Trophoblast cell (in vitro differentiated cells and primary cell): ENCODE data around the gene GALNT8.
"Not testable (repeated sequence)": the region's sequence is repeated elsewhere in the genome, so short reads cannot be mapped to it uniquely, and the experiment has no call there.

ENCODE experiments used
- DNase-seq, 2 donors: peaks; one replicate each; pipeline ENCODE4 v3.0.0-alpha.2; 2016
- H2AFZ ChIP-seq: 2 replicates; pipeline ENCODE4 v1.6.1; 2013; ENCODE audit warnings: low read length, moderate library complexity, mild to moderate bottlenecking; ENCODE audit not compliant: insufficient read depth, poor library complexity
- H2AK5ac ChIP-seq: 2 replicates; pipeline ENCODE4 v1.6.1; 2013; ENCODE audit warnings: mild to moderate bottlenecking, low read length
- H2BK120ac ChIP-seq: 2 replicates; pipeline ENCODE4 v1.6.1; 2013; ENCODE audit warnings: low read length, mild to moderate bottlenecking, moderate library complexity; ENCODE audit not compliant: insufficient read depth, poor library complexity
- H2BK12ac ChIP-seq: 2 replicates; pipeline ENCODE4 v1.6.1; 2013; ENCODE audit warnings: mild to moderate bottlenecking, low read length, moderate library complexity
- H2BK5ac ChIP-seq: 2 replicates; pipeline ENCODE4 v1.6.1; 2013; ENCODE audit warnings: low read length, low read depth, moderate library complexity, mild to moderate bottlenecking; ENCODE audit not compliant: poor library complexity
- H3K14ac ChIP-seq: 2 replicates; pipeline ENCODE4 v1.6.1; 2013; ENCODE audit warnings: mild to moderate bottlenecking, low read length
- H3K18ac ChIP-seq: 2 replicates; pipeline ENCODE4 v1.6.1; 2013; ENCODE audit warnings: mild to moderate bottlenecking, low read length
- H3K23ac ChIP-seq: 2 replicates; pipeline ENCODE4 v1.6.1; 2013; ENCODE audit warnings: low read length
- H3K27ac ChIP-seq: 2 replicates; pipeline ENCODE4 v1.5.1; 2013; ENCODE audit warnings: low read depth, mild to moderate bottlenecking, inconsistent platforms, low read length, moderate library complexity
- H3K27me3 ChIP-seq: 2 replicates; pipeline ENCODE4 v1.6.1; 2013; ENCODE audit warnings: inconsistent platforms, mild to moderate bottlenecking, low read length, moderate library complexity; ENCODE audit not compliant: insufficient read depth
- H3K36me3 ChIP-seq, 2 experiments: 1 replicate in 1 of 2; 2 replicates in 1 of 2; pipeline ENCODE4 v1.6.1; 2013; ENCODE audit warnings: low read length in 2 of 2, mild to moderate bottlenecking in 2 of 2, moderate library complexity in 1 of 2; ENCODE audit not compliant: insufficient read depth in 2 of 2, control insufficient read depth in 1 of 2
- H3K4ac ChIP-seq: 2 replicates; pipeline ENCODE4 v1.6.1; 2013; ENCODE audit warnings: low read depth, mild to moderate bottlenecking, low read length, moderate library complexity
- H3K4me1 ChIP-seq, 2 experiments: 1 replicate in 1 of 2; 2 replicates in 1 of 2; pipeline ENCODE4 v1.6.1; 2013; ENCODE audit warnings: low read length in 2 of 2, mild to moderate bottlenecking in 2 of 2, moderate library complexity in 1 of 2; ENCODE audit not compliant: insufficient read depth in 2 of 2, control insufficient read depth in 1 of 2
- H3K4me2 ChIP-seq: 2 replicates; pipeline ENCODE4 v1.6.1; 2013; ENCODE audit warnings: inconsistent platforms, mild to moderate bottlenecking, low read length, moderate library complexity
- H3K4me3 ChIP-seq: 2 replicates; pipeline ENCODE4 v1.5.1; 2013; ENCODE audit warnings: mild to moderate bottlenecking, low read depth, low read length, inconsistent platforms
- H3K79me1 ChIP-seq: one replicate; pipeline ENCODE4 v1.6.1; 2013; ENCODE audit warnings: low read length
- H3K79me2 ChIP-seq: 2 replicates; pipeline ENCODE4 v1.6.1; 2013; ENCODE audit warnings: low read length, mild to moderate bottlenecking; ENCODE audit not compliant: control insufficient read depth, insufficient read depth, poor library complexity
- H3K9ac ChIP-seq: 2 replicates; pipeline ENCODE4 v1.6.1; 2013; ENCODE audit warnings: mild to moderate bottlenecking, low read length
- H3K9me3 ChIP-seq: 2 replicates; pipeline ENCODE4 v1.6.1; 2013; ENCODE audit warnings: low read depth, mild to moderate bottlenecking, control low read depth, inconsistent platforms, low read length; ENCODE audit not compliant: insufficient read depth
- H4K12ac ChIP-seq: 2 replicates; pipeline ENCODE4 v1.6.1; 2013; ENCODE audit warnings: low read depth, mild to moderate bottlenecking, low read length, moderate library complexity
- H4K8ac ChIP-seq: 2 replicates; pipeline ENCODE4 v1.6.1; 2013; ENCODE audit warnings: low read depth, mild to moderate bottlenecking, low read length, moderate library complexity
- H4K91ac ChIP-seq: one replicate; pipeline ENCODE4 v1.6.1; 2013; ENCODE audit warnings: low read depth, mild to moderate bottlenecking, low read length, moderate library complexity
- WGBS: extraction: QIAGEN DNeasy Blood & Tissue Kit; methylation state at CpG from one replicate; pipeline ENCODE4 v1.1.7; 2013; ENCODE audit warnings: missing lambda C conversion rate; ENCODE audit not compliant: insufficient read length, insufficient coverage; ENCODE audit errors: extremely low coverage; 5-methylcytosine and 5-hydroxymethylcytosine counted together

Gene GALNT8

GRCh38 chr12:4717806-4718205, 2.4 kb upstream of the GALNT8 start:
- no peak overlapping the region for H3K23ac ChIP-seq
- H4K8ac ChIP-seq, result no peak overlapping the region
- H3K4ac ChIP-seq, result no peak overlapping the region
- no peak overlapping the region for H3K4me3 ChIP-seq
- H3K4me2 ChIP-seq, result no peak overlapping the region
- no peaks in the 10 kb centered on the region for H3K79me2 ChIP-seq
- H2BK5ac ChIP-seq, result no peak overlapping the region
- no peak for DNase-seq
- peaks cover 0 to 3% of the 10 kb centered on the region in 2 experiments for H3K4me1 ChIP-seq
- H3K27me3 ChIP-seq, result no peaks in the 10 kb centered on the region
- no peak overlapping the region for H3K27ac ChIP-seq
- no peak overlapping the region for H2BK120ac ChIP-seq
- H3K18ac ChIP-seq, result no peak overlapping the region
- no peak overlapping the region for H2AFZ ChIP-seq
- no peaks in the 10 kb centered on the region for H3K9me3 ChIP-seq
- no peaks in the 10 kb centered on the region for H3K79me1 ChIP-seq
- WGBS, result no CpG with 5 or more reads among the region's 1 CpG
- H2BK12ac ChIP-seq, result no peak overlapping the region
- H2AK5ac ChIP-seq, result no peak overlapping the region
- H4K12ac ChIP-seq, result no peak overlapping the region
- no peaks in the 10 kb centered on the region for H3K36me3 ChIP-seq
- H4K91ac ChIP-seq, result no peak overlapping the region
- no peak overlapping the region for H3K14ac ChIP-seq
- no peak overlapping the region for H3K9ac ChIP-seq

- H3K23ac ChIP-seq, result no peak overlapping the region
- no peak overlapping the region for H2BK12ac ChIP-seq
- no peak overlapping the region for H3K4ac ChIP-seq
- no peak overlapping the region for H3K27ac ChIP-seq
- no peaks in the 10 kb centered on the region for H3K36me3 ChIP-seq
- no peak overlapping the region for H4K91ac ChIP-seq
- H3K79me1 ChIP-seq, result no peaks in the 10 kb centered on the region
- WGBS, result no CpG with 5 or more reads among the region's 4 CpGs
- H3K4me2 ChIP-seq, result no peak overlapping the region
- no peaks in the 10 kb centered on the region for H3K9me3 ChIP-seq
- no peak overlapping the region for H4K8ac ChIP-seq
- no peak overlapping the region for H4K12ac ChIP-seq
- H3K9ac ChIP-seq, result no peak overlapping the region
- no peaks in the 10 kb centered on the region for H3K79me2 ChIP-seq
- no peak for DNase-seq
- H3K18ac ChIP-seq, result no peak overlapping the region
- H2AK5ac ChIP-seq, result no peak overlapping the region
- H2AFZ ChIP-seq, result no peak overlapping the region
- H2BK5ac ChIP-seq, result no peak overlapping the region
- no peak overlapping the region for H2BK120ac ChIP-seq
- H3K4me3 ChIP-seq, result no peak overlapping the region
- H3K4me1 ChIP-seq, result peaks cover 0 to 3% of the 10 kb centered on the region in 2 experiments
- H3K14ac ChIP-seq, result no peak overlapping the region
- no peaks in the 10 kb centered on the region for H3K27me3 ChIP-seq
Observed at GRCh38 chr12:4720637-4720995, 416 bp downstream of the GALNT8 start.

DNA sequence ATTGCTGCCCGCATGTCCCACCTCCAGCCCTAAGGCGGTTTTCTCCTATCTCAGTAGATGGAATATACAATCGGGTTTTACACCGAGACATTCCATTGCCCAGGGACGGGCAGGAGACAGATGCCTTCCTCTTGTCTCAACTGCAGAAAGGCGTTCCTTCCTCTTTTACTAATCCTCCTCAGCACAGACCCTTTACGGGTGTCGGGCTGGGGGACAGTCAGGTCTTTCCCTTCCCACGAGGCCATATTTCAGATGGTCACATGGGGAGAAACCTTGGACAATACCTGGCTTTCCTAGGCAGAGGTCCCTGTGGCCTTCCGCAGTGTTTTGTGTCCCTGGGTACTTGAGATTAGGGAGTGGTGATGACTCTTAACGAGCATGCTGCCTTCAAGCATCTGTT, 1.4 kb downstream of the GALNT8 start:
- not testable (repeated sequence) for H4K8ac ChIP-seq

DNA sequence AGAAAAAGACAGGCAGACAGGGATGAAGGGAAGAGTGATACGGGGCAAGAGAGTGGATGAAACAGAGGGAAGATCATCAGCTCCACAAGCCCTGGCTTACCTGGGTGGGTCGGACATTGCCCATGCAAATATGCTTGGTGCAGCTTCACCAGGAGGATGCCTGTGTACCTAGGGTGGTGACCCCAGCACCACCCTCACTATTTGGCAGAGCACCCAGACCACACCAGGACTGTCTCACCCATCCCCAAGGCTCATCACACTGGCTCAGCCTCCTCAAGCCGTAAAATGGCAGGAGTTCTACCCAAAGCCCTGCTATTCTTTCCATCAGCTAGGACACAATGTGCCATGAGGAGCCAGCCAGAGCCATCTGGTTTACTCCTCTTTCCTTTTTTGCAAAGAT, 3.0 kb downstream of the GALNT8 start:
- no peaks in the 10 kb centered on the region for H3K9me3 ChIP-seq
- no peak overlapping the region for H3K27ac ChIP-seq
- no peak overlapping the region for H3K4me2 ChIP-seq
- H4K91ac ChIP-seq, result no peak overlapping the region
- no peaks in the 10 kb centered on the region for H3K36me3 ChIP-seq
- no peak overlapping the region for H2BK5ac ChIP-seq
- no peak overlapping the region for H3K4me3 ChIP-seq
- no peak overlapping the region for H3K9ac ChIP-seq
- H4K12ac ChIP-seq, result no peak overlapping the region
- H3K79me1 ChIP-seq, result no peaks in the 10 kb centered on the region
- H3K4ac ChIP-seq, result no peak overlapping the region
- H3K18ac ChIP-seq, result no peak overlapping the region
- no peak overlapping the region for H2BK12ac ChIP-seq
- peaks cover 0 to 3% of the 10 kb centered on the region in 2 experiments for H3K4me1 ChIP-seq
- no peak overlapping the region for H3K14ac ChIP-seq
- H3K27me3 ChIP-seq, result no peaks in the 10 kb centered on the region
- no peak overlapping the region for H2BK120ac ChIP-seq
- no peak overlapping the region for H2AFZ ChIP-seq
- WGBS, result no CpG with 5 or more reads among the region's 3 CpGs
- H3K23ac ChIP-seq, result peak overlapping the region; percentile 3
- DNase-seq, result no peak
- H2AK5ac ChIP-seq, result no peak overlapping the region
- H3K79me2 ChIP-seq, result no peaks in the 10 kb centered on the region
- no peak overlapping the region for H4K8ac ChIP-seq

More for the DNA sequence above, 1.4 kb downstream of the GALNT8 start:
- H2BK12ac ChIP-seq, H4K91ac ChIP-seq, H3K23ac ChIP-seq, H3K18ac ChIP-seq, H2AFZ ChIP-seq, H3K4ac ChIP-seq, H2BK120ac ChIP-seq, H3K9ac ChIP-seq, H3K79me1 ChIP-seq, H2BK5ac ChIP-seq, H4K12ac ChIP-seq, H3K14ac ChIP-seq, H2AK5ac ChIP-seq, H3K4me2 ChIP-seq, H3K4me3 ChIP-seq, H3K27me3 ChIP-seq, H3K36me3 ChIP-seq, H3K9me3 ChIP-seq, H3K79me2 ChIP-seq, H3K4me1 ChIP-seq, H3K27ac ChIP-seq: not testable (repeated sequence)
- WGBS, result no CpG with 5 or more reads among the region's 11 CpGs
- peak; percentile 10 to 21 for DNase-seq
